GM23338 (cell line): Measurements from ENCODE around the gene GSAP. TPM values are rescaled to one million over a fixed set of nuclear protein-coding genes. Genes with fewer than 3 reads are reported as not detected.

Experiments
- ATAC-seq: fragments of 200-7000 bp; cut with Tn5 transposase; 3 replicates; pipeline ENCODE4 v1.9.1; 2020
- DNase-seq: peaks from one replicate; pipeline ENCODE4 v3.0.0-alpha.2; 2015; ENCODE audit warnings: low spot score
- H2AFZ ChIP-seq: fragments of 200-600 bp; sonication (generic); 2 replicates; pipeline ENCODE4 v1.8.0; 2016; ENCODE audit warnings: antibody characterized with exemption, mild to moderate bottlenecking, moderate library complexity
- H3F3A ChIP-seq: fragments of 200-600 bp; sonication (generic); replicated peaks from 2 replicates; pipeline ENCODE4 v1.8.0; 2017; ENCODE audit warnings: antibody characterized with exemption, mixed run types, low read depth
- H3K27ac ChIP-seq: fragments of 200-600 bp; sonication (generic); 2 replicates; pipeline ENCODE4 v1.6.1; 2016; ENCODE audit warnings: low read depth
- H3K27me3 ChIP-seq: fragments of 200-600 bp; sonication (generic); 2 replicates; pipeline ENCODE4 v1.8.0; 2016; ENCODE audit warnings: mild to moderate bottlenecking, mixed run types, moderate library complexity; ENCODE audit not compliant: insufficient read depth
- H3K36me3 ChIP-seq: fragments of 200-600 bp; sonication (generic); 2 replicates; pipeline ENCODE4 v1.8.0; 2016; ENCODE audit warnings: mild to moderate bottlenecking; ENCODE audit not compliant: insufficient read depth
- H3K4me1 ChIP-seq: fragments of 200-600 bp; sonication (generic); 2 replicates; pipeline ENCODE4 v1.8.0; 2016; ENCODE audit warnings: mild to moderate bottlenecking, moderate library complexity; ENCODE audit not compliant: insufficient read depth
- H3K4me2 ChIP-seq: fragments of 200-600 bp; sonication (generic); 2 replicates; pipeline ENCODE4 v1.7.1; 2017; ENCODE audit warnings: mixed run types
- H3K4me3 ChIP-seq: fragments of 200-600 bp; sonication (generic); 2 replicates; pipeline ENCODE4 v1.6.1; 2016; ENCODE audit warnings: mixed run types
- H3K79me2 ChIP-seq: fragments of 200-600 bp; sonication (generic); replicated peaks from 2 replicates; pipeline ENCODE4 v1.8.0; 2017; ENCODE audit warnings: mild to moderate bottlenecking; ENCODE audit not compliant: insufficient read depth
- H3K9me2 ChIP-seq: fragments of 200-600 bp; sonication (generic); 2 replicates; pipeline ENCODE4 v1.8.0; 2017; ENCODE audit not compliant: insufficient read depth
- H4K20me1 ChIP-seq: fragments of 200-600 bp; sonication (generic); replicated peaks from 2 replicates; pipeline ENCODE4 v1.8.0; 2017; ENCODE audit warnings: mild to moderate bottlenecking; ENCODE audit not compliant: insufficient read depth
- H3K27ac Mint-ChIP-seq: 2 replicates; pipeline ENCODE4 v1.8.0; 2020; ENCODE audit warnings: inconsistent platforms, mild to moderate bottlenecking, moderate library complexity, mixed read lengths
- H3K27me3 Mint-ChIP-seq: 3 replicates; pipeline ENCODE4 v1.8.0; 2022; ENCODE audit warnings: low read depth, mild to moderate bottlenecking, moderate library complexity, mixed read lengths, inconsistent platforms; ENCODE audit not compliant: insufficient read depth, poor library complexity
- H3K36me3 Mint-ChIP-seq: 3 replicates; pipeline ENCODE4 v1.8.0; 2021; ENCODE audit warnings: low read depth, mild to moderate bottlenecking, inconsistent platforms, moderate library complexity, mixed read lengths
- H3K4me1 Mint-ChIP-seq: 3 replicates; pipeline ENCODE4 v1.8.0; 2020; ENCODE audit warnings: mild to moderate bottlenecking, inconsistent platforms, mixed read lengths
- H3K4me3 Mint-ChIP-seq: 3 replicates; pipeline ENCODE4 v1.8.0; 2021; ENCODE audit warnings: moderate library complexity, mild to moderate bottlenecking, inconsistent platforms, mixed read lengths
- H3K9me3 Mint-ChIP-seq: 3 replicates; pipeline ENCODE4 v1.8.0; 2020; ENCODE audit warnings: moderate library complexity, mild to moderate bottlenecking, inconsistent platforms, mixed read lengths
- CREB1 ChIP-seq: fragments of 250-450 bp; sonication (Bioruptor Pico); IDR thresholded peaks from 2 replicates; pipeline ENCODE4 v1.5.0; 2020; ENCODE audit warnings: low read depth, mild to moderate bottlenecking, moderate library complexity
- CTCF ChIP-seq, 2 experiments: fragments of 200-600 bp in 1 of 2; sonication (generic) in 1 of 2; conservative IDR thresholded peaks; 2 replicates each; pipeline versions ENCODE4 v1.5.1 to v1.6.1; 2016 to 2017; ENCODE audit warnings: antibody characterized with exemption in 2 of 2, low read depth in 2 of 2, mild to moderate bottlenecking in 2 of 2, moderate library complexity in 1 of 2
- ETS1 ChIP-seq: IDR thresholded peaks from 2 replicates; pipeline ENCODE4 v1.6.1; 2016; ENCODE audit warnings: antibody characterized with exemption
- EZH2 ChIP-seq: fragments of 200-600 bp; sonication (generic); IDR thresholded peaks from one replicate; pipeline ENCODE4 v1.8.0; 2017; ENCODE audit warnings: antibody characterized with exemption, mild to moderate bottlenecking, low read depth; ENCODE audit not compliant: unreplicated experiment
- JUNB ChIP-seq: IDR thresholded peaks from one replicate; pipeline ENCODE4 v1.6.1; 2016; ENCODE audit warnings: antibody characterized with exemption; ENCODE audit not compliant: unreplicated experiment
- NANOG ChIP-seq: IDR thresholded peaks from 2 replicates; pipeline ENCODE4 v1.6.1; 2016; ENCODE audit warnings: antibody characterized with exemption, borderline replicate concordance
- REST ChIP-seq: IDR thresholded peaks from one replicate; pipeline ENCODE4 v1.6.1; 2018; ENCODE audit warnings: antibody characterized with exemption; ENCODE audit not compliant: unreplicated experiment
- STAT1 ChIP-seq: IDR thresholded peaks from one replicate; pipeline ENCODE4 v1.6.1; 2016; ENCODE audit warnings: antibody characterized with exemption; ENCODE audit not compliant: unreplicated experiment
- ZNF114 ChIP-seq: fragments of 250-450 bp; sonication (Bioruptor Pico); IDR thresholded peaks from 2 replicates; pipeline ENCODE4 v1.5.0; 2020; ENCODE audit warnings: mild to moderate bottlenecking, moderate library complexity
- ZNF331 ChIP-seq: fragments of 250-450 bp; sonication (Bioruptor Pico); IDR thresholded peaks from 2 replicates; pipeline ENCODE4 v1.5.0; 2020; ENCODE audit warnings: low read depth, mild to moderate bottlenecking, moderate library complexity
- polyA plus RNA-seq: library from polyadenylated mRNA; unstranded; fragments of >200 nt; fragmentation: Nextera tagmentation; extraction: Ambion mirVana; gene quantifications from 2 replicates; pipeline ENCODE4 v1.2.1, GENCODE V29; 2016
- total RNA-seq: library from RNA; depleted of rRNA; stranded (reverse); fragments of >200 nt; shearing (Covaris generic); gene quantifications from 2 replicates; pipeline ENCODE4 v1.2.3, GENCODE V29; 2014

Gene GSAP
- total and polyA plus RNA-seq, 2 experiments from 2014 or later, result 0.63 to 1.1 TPM

- H2AFZ ChIP-seq, result no peak overlapping the region
- Mint-ChIP-seq H3K4me1 (no peaks in the 10 kb centered on the region; the same call in 2 of the 3 replicates), H3K9me3 (no peaks in the 10 kb centered on the region), H3K36me3 (no peaks in the 10 kb centered on the region), H3K27ac (no peak overlapping the region), H3K4me3 (no peak overlapping the region), H3K27me3 (no peaks in the 10 kb centered on the region)
- H3K4me3 ChIP-seq, result no peak overlapping the region
- H3F3A ChIP-seq, result no peaks in the 10 kb centered on the region
- no peaks in the 10 kb centered on the region for H3K9me2 ChIP-seq
- no peak for DNase-seq
- no peaks in the 10 kb centered on the region for H3K36me3 ChIP-seq
- no peaks in the 10 kb centered on the region for H3K79me2 ChIP-seq
- no peaks in the 10 kb centered on the region for H4K20me1 ChIP-seq
- H3K27ac ChIP-seq, result no peak overlapping the region
- TF ChIP-seq CTCF (conservative IDR thresholded peaks at IDR 0.05; ENCODE audit: low read depth in 2 of 2) (no peak), STAT1 (no peak), NANOG (no peak), CREB1 (CRISPR knock-in tag) (no peak), JUNB (no peak)
- no peak overlapping the region for H3K4me2 ChIP-seq
- ATAC-seq, result no peak
- H3K4me1 ChIP-seq, result no peaks in the 10 kb centered on the region
- H3K27me3 ChIP-seq, result no peaks in the 10 kb centered on the region
Measured at GRCh38 chr7:77438131-77438530, 22.0 kb upstream of the GSAP start.

GRCh38 chr7:77434570-77435275, 18.6 kb upstream of the GSAP start:
- Histone ChIP-seq H3K4me3 (no peak overlapping the region), H2AFZ (no peak overlapping the region), H3K79me2 (no peaks in the 10 kb centered on the region), H3K36me3 (no peaks in the 10 kb centered on the region), H3K9me2 (no peaks in the 10 kb centered on the region), H3K4me1 (no peaks in the 10 kb centered on the region), H4K20me1 (no peaks in the 10 kb centered on the region), H3K27ac (no peak overlapping the region), H3F3A (no peaks in the 10 kb centered on the region), H3K4me2 (no peak overlapping the region), H3K27me3 (no peaks in the 10 kb centered on the region)
- H3K27me3 Mint-ChIP-seq, result no peaks in the 10 kb centered on the region
- TF ChIP-seq ZNF114 (CRISPR knock-in tag), result no peak
- no peak for TF ChIP-seq NANOG
- TF ChIP-seq CREB1 (CRISPR knock-in tag), result no peak
- no peak for TF ChIP-seq REST
- no peak for TF ChIP-seq ETS1
- TF ChIP-seq JUNB, result no peak
- no peak for TF ChIP-seq CTCF (conservative IDR thresholded peaks at IDR 0.05; ENCODE audit: low read depth in 2 of 2)
- no peak for TF ChIP-seq ZNF331
- no peak for TF ChIP-seq EZH2
- TF ChIP-seq STAT1, result no peak
- no peak for ATAC-seq
- no peak for DNase-seq
- H3K9me3 Mint-ChIP-seq, result no peaks in the 10 kb centered on the region
- H3K4me1 Mint-ChIP-seq, result no peaks in the 10 kb centered on the region; the same call in 2 of the 3 replicates
- H3K27ac Mint-ChIP-seq, result no peak overlapping the region
- H3K4me3 Mint-ChIP-seq, result no peak overlapping the region
- H3K36me3 Mint-ChIP-seq, result no peaks in the 10 kb centered on the region
